ENCODE results near the gene CDH11. TPM values are rescaled to one million over a fixed set of nuclear protein-coding genes. Genes with fewer than 3 reads are reported as not detected.

CDH11 gene
- total and polyA plus RNA-seq, 2 experiments from 2014 or later = 3.5 to 19.6 TPM

DNA sequence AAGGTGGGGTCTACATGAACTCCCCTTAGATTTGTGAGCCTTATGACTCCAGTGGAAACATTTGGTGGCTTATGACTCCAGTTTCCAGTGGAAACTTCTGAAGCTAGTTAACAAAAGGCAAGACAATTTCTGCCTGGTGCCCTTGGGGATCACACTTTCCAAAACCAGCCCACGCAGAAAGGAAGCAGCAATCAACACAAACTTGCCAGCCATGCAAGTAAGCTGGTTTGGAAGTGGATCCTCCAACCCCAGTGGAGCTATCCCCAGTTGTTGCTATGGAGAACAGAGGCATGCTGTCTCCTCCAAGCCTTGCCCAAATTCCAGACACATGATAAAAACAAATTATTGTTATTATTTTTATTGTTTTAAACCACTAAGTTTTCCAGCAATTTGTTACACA lies 130.9 kb downstream of the CDH11 start:
- H3K4me3 ChIP-seq = no peak overlapping the region
- no peaks in the 10 kb centered on the region for H3K27me3 ChIP-seq (ENCODE audit: insufficient read depth)
- Mint-ChIP-seq H3K4me3 (no peak overlapping the region), H3K9me3 (no peaks in the 10 kb centered on the region), H3K36me3 (ENCODE audit: low read depth) (no peaks in the 10 kb centered on the region), H3K27me3 (ENCODE audit: insufficient read depth, low read depth, poor library complexity) (peaks cover 1% of the 10 kb centered on the region), H3K27ac (no peak overlapping the region), H3K4me1 (peaks cover 4% of the 10 kb centered on the region; the same call in 2 of the 3 replicates)
- no peak overlapping the region for H3K27ac ChIP-seq (ENCODE audit: low read depth)
- H3K79me2 ChIP-seq (replicated peaks; ENCODE audit: insufficient read depth) = no peaks in the 10 kb centered on the region
- H3K4me2 ChIP-seq = no peak overlapping the region
- no peak for DNase-seq (ENCODE audit: low spot score)
- H3F3A ChIP-seq (replicated peaks; ENCODE audit: low read depth) = no peaks in the 10 kb centered on the region
- H3K4me1 ChIP-seq (ENCODE audit: insufficient read depth) = no peaks in the 10 kb centered on the region
- H4K20me1 ChIP-seq (replicated peaks; ENCODE audit: insufficient read depth) = no peaks in the 10 kb centered on the region
- no peaks in the 10 kb centered on the region for H3K36me3 ChIP-seq (ENCODE audit: insufficient read depth)
- no peaks in the 10 kb centered on the region for H3K9me2 ChIP-seq (ENCODE audit: insufficient read depth)
- ATAC-seq = no peak
- no peak overlapping the region for H2AFZ ChIP-seq
- TF ChIP-seq, protein P1, sequence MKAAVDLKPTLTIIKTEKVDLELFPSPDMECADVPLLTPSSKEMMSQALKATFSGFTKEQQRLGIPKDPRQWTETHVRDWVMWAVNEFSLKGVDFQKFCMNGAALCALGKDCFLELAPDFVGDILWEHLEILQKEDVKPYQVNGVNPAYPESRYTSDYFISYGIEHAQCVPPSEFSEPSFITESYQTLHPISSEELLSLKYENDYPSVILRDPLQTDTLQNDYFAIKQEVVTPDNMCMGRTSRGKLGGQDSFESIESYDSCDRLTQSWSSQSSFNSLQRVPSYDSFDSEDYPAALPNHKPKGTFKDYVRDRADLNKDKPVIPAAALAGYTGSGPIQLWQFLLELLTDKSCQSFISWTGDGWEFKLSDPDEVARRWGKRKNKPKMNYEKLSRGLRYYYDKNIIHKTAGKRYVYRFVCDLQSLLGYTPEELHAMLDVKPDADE (IDR thresholded peaks at IDR 0.05) = no peak
- TF ChIP-seq, protein P2, sequence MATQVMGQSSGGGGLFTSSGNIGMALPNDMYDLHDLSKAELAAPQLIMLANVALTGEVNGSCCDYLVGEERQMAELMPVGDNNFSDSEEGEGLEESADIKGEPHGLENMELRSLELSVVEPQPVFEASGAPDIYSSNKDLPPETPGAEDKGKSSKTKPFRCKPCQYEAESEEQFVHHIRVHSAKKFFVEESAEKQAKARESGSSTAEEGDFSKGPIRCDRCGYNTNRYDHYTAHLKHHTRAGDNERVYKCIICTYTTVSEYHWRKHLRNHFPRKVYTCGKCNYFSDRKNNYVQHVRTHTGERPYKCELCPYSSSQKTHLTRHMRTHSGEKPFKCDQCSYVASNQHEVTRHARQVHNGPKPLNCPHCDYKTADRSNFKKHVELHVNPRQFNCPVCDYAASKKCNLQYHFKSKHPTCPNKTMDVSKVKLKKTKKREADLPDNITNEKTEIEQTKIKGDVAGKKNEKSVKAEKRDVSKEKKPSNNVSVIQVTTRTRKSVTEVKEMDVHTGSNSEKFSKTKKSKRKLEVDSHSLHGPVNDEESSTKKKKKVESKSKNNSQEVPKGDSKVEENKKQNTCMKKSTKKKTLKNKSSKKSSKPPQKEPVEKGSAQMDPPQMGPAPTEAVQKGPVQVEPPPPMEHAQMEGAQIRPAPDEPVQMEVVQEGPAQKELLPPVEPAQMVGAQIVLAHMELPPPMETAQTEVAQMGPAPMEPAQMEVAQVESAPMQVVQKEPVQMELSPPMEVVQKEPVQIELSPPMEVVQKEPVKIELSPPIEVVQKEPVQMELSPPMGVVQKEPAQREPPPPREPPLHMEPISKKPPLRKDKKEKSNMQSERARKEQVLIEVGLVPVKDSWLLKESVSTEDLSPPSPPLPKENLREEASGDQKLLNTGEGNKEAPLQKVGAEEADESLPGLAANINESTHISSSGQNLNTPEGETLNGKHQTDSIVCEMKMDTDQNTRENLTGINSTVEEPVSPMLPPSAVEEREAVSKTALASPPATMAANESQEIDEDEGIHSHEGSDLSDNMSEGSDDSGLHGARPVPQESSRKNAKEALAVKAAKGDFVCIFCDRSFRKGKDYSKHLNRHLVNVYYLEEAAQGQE (IDR thresholded peaks at IDR 0.05; ENCODE audit: unreplicated experiment) = no peak
- TF ChIP-seq POLR2AphosphoS5 (IDR thresholded peaks at IDR 0.05; ENCODE audit: low read depth) (no peak), EZH2 (IDR thresholded peaks at IDR 0.05; ENCODE audit: low read depth, unreplicated experiment) (no peak), NANOG (IDR thresholded peaks at IDR 0.05; ENCODE audit: borderline replicate concordance) (no peak), CREB1 (CRISPR knock-in tag; IDR thresholded peaks at IDR 0.05; ENCODE audit: low read depth) (no peak), ZNF114 (CRISPR knock-in tag; IDR thresholded peaks at IDR 0.05) (no peak)
- TF ChIP-seq, protein P3, sequence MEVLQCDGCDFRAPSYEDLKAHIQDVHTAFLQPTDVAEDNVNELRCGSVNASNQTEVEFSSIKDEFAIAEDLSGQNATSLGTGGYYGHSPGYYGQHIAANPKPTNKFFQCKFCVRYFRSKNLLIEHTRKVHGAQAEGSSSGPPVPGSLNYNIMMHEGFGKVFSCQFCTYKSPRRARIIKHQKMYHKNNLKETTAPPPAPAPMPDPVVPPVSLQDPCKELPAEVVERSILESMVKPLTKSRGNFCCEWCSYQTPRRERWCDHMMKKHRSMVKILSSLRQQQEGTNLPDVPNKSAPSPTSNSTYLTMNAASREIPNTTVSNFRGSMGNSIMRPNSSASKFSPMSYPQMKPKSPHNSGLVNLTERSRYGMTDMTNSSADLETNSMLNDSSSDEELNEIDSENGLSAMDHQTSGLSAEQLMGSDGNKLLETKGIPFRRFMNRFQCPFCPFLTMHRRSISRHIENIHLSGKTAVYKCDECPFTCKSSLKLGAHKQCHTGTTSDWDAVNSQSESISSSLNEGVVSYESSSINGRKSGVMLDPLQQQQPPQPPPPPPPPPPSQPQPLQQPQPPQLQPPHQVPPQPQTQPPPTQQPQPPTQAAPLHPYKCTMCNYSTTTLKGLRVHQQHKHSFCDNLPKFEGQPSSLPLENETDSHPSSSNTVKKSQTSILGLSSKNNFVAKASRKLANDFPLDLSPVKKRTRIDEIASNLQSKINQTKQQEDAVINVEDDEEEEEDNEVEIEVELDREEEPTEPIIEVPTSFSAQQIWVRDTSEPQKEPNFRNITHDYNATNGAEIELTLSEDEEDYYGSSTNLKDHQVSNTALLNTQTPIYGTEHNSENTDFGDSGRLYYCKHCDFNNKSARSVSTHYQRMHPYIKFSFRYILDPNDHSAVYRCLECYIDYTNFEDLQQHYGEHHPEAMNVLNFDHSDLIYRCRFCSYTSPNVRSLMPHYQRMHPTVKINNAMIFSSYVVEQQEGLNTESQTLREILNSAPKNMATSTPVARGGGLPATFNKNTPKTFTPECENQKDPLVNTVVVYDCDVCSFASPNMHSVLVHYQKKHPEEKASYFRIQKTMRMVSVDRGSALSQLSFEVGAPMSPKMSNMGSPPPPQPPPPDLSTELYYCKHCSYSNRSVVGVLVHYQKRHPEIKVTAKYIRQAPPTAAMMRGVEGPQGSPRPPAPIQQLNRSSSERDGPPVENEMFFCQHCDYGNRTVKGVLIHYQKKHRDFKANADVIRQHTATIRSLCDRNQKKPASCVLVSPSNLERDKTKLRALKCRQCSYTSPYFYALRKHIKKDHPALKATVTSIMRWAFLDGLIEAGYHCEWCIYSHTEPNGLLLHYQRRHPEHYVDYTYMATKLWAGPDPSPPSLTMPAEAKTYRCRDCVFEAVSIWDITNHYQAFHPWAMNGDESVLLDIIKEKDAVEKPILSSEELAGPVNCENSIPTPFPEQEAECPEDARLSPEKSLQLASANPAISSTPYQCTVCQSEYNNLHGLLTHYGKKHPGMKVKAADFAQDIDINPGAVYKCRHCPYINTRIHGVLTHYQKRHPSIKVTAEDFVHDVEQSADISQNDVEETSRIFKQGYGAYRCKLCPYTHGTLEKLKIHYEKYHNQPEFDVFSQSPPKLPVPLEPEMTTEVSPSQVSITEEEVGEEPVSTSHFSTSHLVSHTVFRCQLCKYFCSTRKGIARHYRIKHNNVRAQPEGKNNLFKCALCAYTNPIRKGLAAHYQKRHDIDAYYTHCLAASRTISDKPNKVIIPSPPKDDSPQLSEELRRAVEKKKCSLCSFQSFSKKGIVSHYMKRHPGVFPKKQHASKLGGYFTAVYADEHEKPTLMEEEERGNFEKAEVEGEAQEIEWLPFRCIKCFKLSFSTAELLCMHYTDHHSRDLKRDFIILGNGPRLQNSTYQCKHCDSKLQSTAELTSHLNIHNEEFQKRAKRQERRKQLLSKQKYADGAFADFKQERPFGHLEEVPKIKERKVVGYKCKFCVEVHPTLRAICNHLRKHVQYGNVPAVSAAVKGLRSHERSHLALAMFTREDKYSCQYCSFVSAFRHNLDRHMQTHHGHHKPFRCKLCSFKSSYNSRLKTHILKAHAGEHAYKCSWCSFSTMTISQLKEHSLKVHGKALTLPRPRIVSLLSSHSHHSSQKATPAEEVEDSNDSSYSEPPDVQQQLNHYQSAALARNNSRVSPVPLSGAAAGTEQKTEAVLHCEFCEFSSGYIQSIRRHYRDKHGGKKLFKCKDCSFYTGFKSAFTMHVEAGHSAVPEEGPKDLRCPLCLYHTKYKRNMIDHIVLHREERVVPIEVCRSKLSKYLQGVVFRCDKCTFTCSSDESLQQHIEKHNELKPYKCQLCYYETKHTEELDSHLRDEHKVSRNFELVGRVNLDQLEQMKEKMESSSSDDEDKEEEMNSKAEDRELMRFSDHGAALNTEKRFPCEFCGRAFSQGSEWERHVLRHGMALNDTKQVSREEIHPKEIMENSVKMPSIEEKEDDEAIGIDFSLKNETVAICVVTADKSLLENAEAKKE (CRISPR knock-in tag; IDR thresholded peaks at IDR 0.05) = no peak
- TF ChIP-seq, protein P4, sequence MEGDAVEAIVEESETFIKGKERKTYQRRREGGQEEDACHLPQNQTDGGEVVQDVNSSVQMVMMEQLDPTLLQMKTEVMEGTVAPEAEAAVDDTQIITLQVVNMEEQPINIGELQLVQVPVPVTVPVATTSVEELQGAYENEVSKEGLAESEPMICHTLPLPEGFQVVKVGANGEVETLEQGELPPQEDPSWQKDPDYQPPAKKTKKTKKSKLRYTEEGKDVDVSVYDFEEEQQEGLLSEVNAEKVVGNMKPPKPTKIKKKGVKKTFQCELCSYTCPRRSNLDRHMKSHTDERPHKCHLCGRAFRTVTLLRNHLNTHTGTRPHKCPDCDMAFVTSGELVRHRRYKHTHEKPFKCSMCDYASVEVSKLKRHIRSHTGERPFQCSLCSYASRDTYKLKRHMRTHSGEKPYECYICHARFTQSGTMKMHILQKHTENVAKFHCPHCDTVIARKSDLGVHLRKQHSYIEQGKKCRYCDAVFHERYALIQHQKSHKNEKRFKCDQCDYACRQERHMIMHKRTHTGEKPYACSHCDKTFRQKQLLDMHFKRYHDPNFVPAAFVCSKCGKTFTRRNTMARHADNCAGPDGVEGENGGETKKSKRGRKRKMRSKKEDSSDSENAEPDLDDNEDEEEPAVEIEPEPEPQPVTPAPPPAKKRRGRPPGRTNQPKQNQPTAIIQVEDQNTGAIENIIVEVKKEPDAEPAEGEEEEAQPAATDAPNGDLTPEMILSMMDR (conservative IDR thresholded peaks at IDR 0.05; ENCODE audit: low read depth in 2 of 2) = no peak
